Measurements from ENCODE around the gene EXOC6. TPM values are rescaled to one million over a fixed set of nuclear protein-coding genes. Genes with fewer than 3 reads are reported as not detected.

EXOC6 gene
- total RNA-seq, 1 experiment from 2014 or later = 37.7 TPM

- no peak for DNase-seq (ENCODE audit: extremely low read depth, low read depth)
These were observed 149.3 kb downstream of the EXOC6 start for GRCh38 chr10:92997620-92998019.

- DNase-seq (ENCODE audit: extremely low read depth, low read depth) = no peak
These were observed 150.9 kb downstream of the EXOC6 start for GRCh38 chr10:92999191-92999590.

GRCh38 chr10:93006435-93007039, 158.2 kb downstream of the EXOC6 start:
- peak; percentile 52 for DNase-seq (ENCODE audit: extremely low read depth, low read depth)

GRCh38 chr10:93015722-93016121, 167.4 kb downstream of the EXOC6 start:
- no peak for DNase-seq (ENCODE audit: extremely low read depth, low read depth)

- DNase-seq (ENCODE audit: extremely low read depth, low read depth) = no peak
These were observed 174.8 kb downstream of the EXOC6 start for GRCh38 chr10:93023013-93023650.

GRCh38 chr10:93026072-93026471, 177.8 kb downstream of the EXOC6 start:
- DNase-seq (ENCODE audit: extremely low read depth, low read depth) = no peak

- no peak for DNase-seq (ENCODE audit: extremely low read depth, low read depth)
These were observed 179.2 kb downstream of the EXOC6 start for GRCh38 chr10:93027508-93027907.

- no peak for DNase-seq (ENCODE audit: extremely low read depth, low read depth)
These were observed 180.6 kb downstream of the EXOC6 start for GRCh38 chr10:93028883-93029282.

GRCh38 chr10:93030409-93030808, 182.1 kb downstream of the EXOC6 start:
- DNase-seq (ENCODE audit: extremely low read depth, low read depth) = peak; percentile 13

GRCh38 chr10:93032105-93032808, 183.9 kb downstream of the EXOC6 start:
- no peak for DNase-seq (ENCODE audit: extremely low read depth, low read depth)

- DNase-seq (ENCODE audit: extremely low read depth, low read depth) = no peak
These were observed 184.5 kb downstream of the EXOC6 start for GRCh38 chr10:93032809-93033137.

GRCh38 chr10:93034426-93034825, 186.1 kb downstream of the EXOC6 start:
- DNase-seq (ENCODE audit: extremely low read depth, low read depth) = no peak

GRCh38 chr10:93039110-93039509, 190.8 kb downstream of the EXOC6 start:
- DNase-seq (ENCODE audit: extremely low read depth, low read depth) = no peak

- DNase-seq (ENCODE audit: extremely low read depth, low read depth) = peak; percentile 11
These were observed 191.4 kb downstream of the EXOC6 start for GRCh38 chr10:93039721-93040120.

- DNase-seq (ENCODE audit: extremely low read depth, low read depth) = no peak
These were observed 206.2 kb downstream of the EXOC6 start for GRCh38 chr10:93054486-93054885.

GRCh38 chr10:93058139-93058538, 209.8 kb downstream of the EXOC6 start:
- DNase-seq (ENCODE audit: extremely low read depth, low read depth) = no peak

- no peak for DNase-seq (ENCODE audit: extremely low read depth, low read depth)
These were observed 211.9 kb downstream of the EXOC6 start, which contains the start of gene CYP26C1 for GRCh38 chr10:93059975-93060886. Gene CYP26C1 (plus strand): TSS chr10:93060798. CDS start chr10:93061264, 466 bp downstream.

GRCh38 chr10:93060887-93061593, 212.7 kb downstream of the EXOC6 start:
- DNase-seq (ENCODE audit: extremely low read depth, low read depth) = no peak

GRCh38 chr10:93061594-93062513, 213.5 kb downstream of the EXOC6 start:
- DNase-seq (ENCODE audit: extremely low read depth, low read depth) = no peak

Measured in NCI-H460 (cell line).